Measurements from ENCODE around the gene CAPS2. TPM values are rescaled to one million over a fixed set of nuclear protein-coding genes. Genes with fewer than 3 reads are reported as not detected.

CAPS2 gene
- total RNA-seq, 1 experiment from 2014 or later = 18.3 TPM

DNA sequence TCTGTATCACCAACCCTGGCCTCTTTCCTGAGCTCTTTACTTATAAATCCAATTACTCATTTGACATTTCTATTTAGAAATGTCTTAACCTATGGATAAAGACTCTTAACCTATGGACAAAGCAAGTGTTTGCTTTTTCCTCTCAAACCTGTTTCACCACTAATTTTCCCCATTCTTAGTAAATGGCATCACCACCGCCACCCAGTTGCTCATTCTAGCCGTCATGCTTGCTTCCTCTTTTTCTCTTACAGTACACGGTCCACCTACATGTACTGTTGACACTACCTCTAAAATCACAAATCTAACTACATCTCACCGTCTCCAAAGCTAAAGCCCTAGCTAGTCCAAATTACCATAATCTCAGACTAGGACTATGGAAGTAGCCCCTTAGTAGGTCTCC lies 60.0 kb downstream of the CAPS2 start:
- no peaks in the 10 kb centered on the region for H3K9me2 ChIP-seq (ENCODE audit: insufficient read depth)

GRCh38 chr12:75269209-75269608 lies 60.9 kb downstream of the CAPS2 start:
- 0 out of 4 replicates have a peak, but pooled peaks cover 0 to 7% of the 10 kb centered on the region in 2 experiments for H3K9me3 ChIP-seq (ENCODE audit: control insufficient read depth in 1 of 2, insufficient read depth in 1 of 2, low read depth in 1 of 2, low read length in 2 of 2)
- no peaks in the 10 kb centered on the region for H3K27me3 ChIP-seq (ENCODE audit: insufficient read depth, low read length)
- no peak for ATAC-seq
- no peaks in the 10 kb centered on the region for H3K9me2 ChIP-seq (ENCODE audit: insufficient read depth)
- no peak for DNase-seq (ENCODE audit: low read depth, low spot score)
- ChIA-PET RAD21 (ENCODE audit: low non-redundant PET in 1 of 2, low total read pairs in 2 of 2, uncharacterized antibody in 2 of 2, unreplicated experiment in 2 of 2) (no interaction called here), POLR2A (no interaction called here), CTCF (no interaction called here)
- intact Hi-C loops (cut with micrococcal nuclease) = no loop called here
- H3K36me3 ChIP-seq (ENCODE audit: control insufficient read depth in 1 of 2, insufficient read depth in 2 of 2, low read length in 2 of 2) = no peaks in the 10 kb centered on the region
- no peak overlapping the region for H2AFZ ChIP-seq (ENCODE audit: low read depth, low read length, poor library complexity, severe bottlenecking)
- H3K27ac ChIP-seq (ENCODE audit: low read depth, low read length) = no peak overlapping the region
- H4K20me1 ChIP-seq (ENCODE audit: insufficient read depth) = no peaks in the 10 kb centered on the region
- no TSS peak for BruUV-seq (replicated peaks)
- no peaks in the 10 kb centered on the region for H3K79me2 ChIP-seq (ENCODE audit: insufficient read depth, low read length)
- no peak overlapping the region for H3K9ac ChIP-seq (ENCODE audit: low read length)
- no peak overlapping the region for H3K4me3 ChIP-seq (replicated peaks in 1 of 2; ENCODE audit: low read depth in 1 of 2, low read length in 2 of 2)
- H3K4me2 ChIP-seq (ENCODE audit: low read length) = no peak overlapping the region
- H3K4me1 ChIP-seq (ENCODE audit: control insufficient read depth in 1 of 2, insufficient read depth in 2 of 2, low read length in 2 of 2) = peaks cover 0 to 7% of the 10 kb centered on the region in 2 experiments; a peak in 2 of 4 replicates
- TF ChIP-seq ZFX (IDR thresholded peaks at IDR 0.05) (no peak), YY1 (IDR thresholded peaks at IDR 0.05; ENCODE audit: extremely low read depth, insufficient replicate concordance, low read depth, low read length) (no peak), CTCF (IDR thresholded peaks at IDR 0.05 in 2 of 3, conservative IDR thresholded peaks at IDR 0.05 in 1 of 3; ENCODE audit: borderline replicate concordance in 1 of 3, insufficient read depth in 1 of 3, low read depth in 2 of 3, low read length in 2 of 3) (no peak), FOSL1 (IDR thresholded peaks at IDR 0.05; ENCODE audit: low read depth) (no peak), REST (IDR thresholded peaks at IDR 0.05; ENCODE audit: low read depth) (no peak), JUND (IDR thresholded peaks at IDR 0.05) (no peak), EZH2 (IDR thresholded peaks at IDR 0.05) (no peak)

More for the DNA sequence above, 60.0 kb downstream of the CAPS2 start:
- H3K79me2 ChIP-seq (ENCODE audit: insufficient read depth, low read length) = no peaks in the 10 kb centered on the region
- H3K4me2 ChIP-seq (ENCODE audit: low read length) = no peak overlapping the region
- ATAC-seq (no peak), DNase-seq (ENCODE audit: low read depth, low spot score) (no peak)
- no peak overlapping the region for H3K4me3 ChIP-seq (replicated peaks in 1 of 2; ENCODE audit: low read depth in 1 of 2, low read length in 2 of 2)
- H3K27ac ChIP-seq (ENCODE audit: low read depth, low read length) = no peak overlapping the region
- H3K9ac ChIP-seq (ENCODE audit: low read length) = no peak overlapping the region
- CTCF ChIA-PET = no interaction called here
- H3K36me3 ChIP-seq (ENCODE audit: control insufficient read depth in 1 of 2, insufficient read depth in 2 of 2, low read length in 2 of 2) = no peaks in the 10 kb centered on the region
- no peak for TF ChIP-seq SIN3A (IDR thresholded peaks at IDR 0.05; ENCODE audit: low read depth)
- TF ChIP-seq ZFX (IDR thresholded peaks at IDR 0.05) = no peak
- TF ChIP-seq, protein P1, sequence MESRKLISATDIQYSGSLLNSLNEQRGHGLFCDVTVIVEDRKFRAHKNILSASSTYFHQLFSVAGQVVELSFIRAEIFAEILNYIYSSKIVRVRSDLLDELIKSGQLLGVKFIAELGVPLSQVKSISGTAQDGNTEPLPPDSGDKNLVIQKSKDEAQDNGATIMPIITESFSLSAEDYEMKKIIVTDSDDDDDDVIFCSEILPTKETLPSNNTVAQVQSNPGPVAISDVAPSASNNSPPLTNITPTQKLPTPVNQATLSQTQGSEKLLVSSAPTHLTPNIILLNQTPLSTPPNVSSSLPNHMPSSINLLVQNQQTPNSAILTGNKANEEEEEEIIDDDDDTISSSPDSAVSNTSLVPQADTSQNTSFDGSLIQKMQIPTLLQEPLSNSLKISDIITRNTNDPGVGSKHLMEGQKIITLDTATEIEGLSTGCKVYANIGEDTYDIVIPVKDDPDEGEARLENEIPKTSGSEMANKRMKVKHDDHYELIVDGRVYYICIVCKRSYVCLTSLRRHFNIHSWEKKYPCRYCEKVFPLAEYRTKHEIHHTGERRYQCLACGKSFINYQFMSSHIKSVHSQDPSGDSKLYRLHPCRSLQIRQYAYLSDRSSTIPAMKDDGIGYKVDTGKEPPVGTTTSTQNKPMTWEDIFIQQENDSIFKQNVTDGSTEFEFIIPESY (IDR thresholded peaks at IDR 0.05; ENCODE audit: extremely low read depth, insufficient replicate concordance, low read length) = no peak
- TF ChIP-seq YY1 (IDR thresholded peaks at IDR 0.05; ENCODE audit: extremely low read depth, insufficient replicate concordance, low read depth, low read length) = no peak
- no peak for TF ChIP-seq RAD21 (IDR thresholded peaks at IDR 0.05; ENCODE audit: low read depth)
- no peak for TF ChIP-seq CEBPB (IDR thresholded peaks at IDR 0.05; ENCODE audit: low read depth)
- TF ChIP-seq FOSL1 (IDR thresholded peaks at IDR 0.05; ENCODE audit: low read depth) = no peak
- no peak for TF ChIP-seq POLR2AphosphoS5 (IDR thresholded peaks at IDR 0.05; ENCODE audit: low read depth, low read length)
- no peak for TF ChIP-seq ELF1 (IDR thresholded peaks at IDR 0.05; ENCODE audit: borderline replicate concordance, low read depth)
- no peak for TF ChIP-seq TCF7L2 (IDR thresholded peaks at IDR 0.05; ENCODE audit: borderline replicate concordance, extremely low read depth, insufficient read depth, insufficient read length)
- RAD21 ChIA-PET (ENCODE audit: low non-redundant PET in 1 of 2, low total read pairs in 2 of 2, uncharacterized antibody in 2 of 2, unreplicated experiment in 2 of 2) = no interaction called here
- no peaks in the 10 kb centered on the region for H3K27me3 ChIP-seq (ENCODE audit: insufficient read depth, low read length)
- 0 out of 4 replicates have a peak, but pooled peaks cover 0 to 7% of the 10 kb centered on the region in 2 experiments for H3K9me3 ChIP-seq (ENCODE audit: control insufficient read depth in 1 of 2, insufficient read depth in 1 of 2, low read depth in 1 of 2, low read length in 2 of 2)
- H2AFZ ChIP-seq (ENCODE audit: low read depth, low read length, poor library complexity, severe bottlenecking) = no peak overlapping the region
- H4K20me1 ChIP-seq (ENCODE audit: insufficient read depth) = no peaks in the 10 kb centered on the region
- POLR2A ChIA-PET = no interaction called here
- intact Hi-C loops (cut with micrococcal nuclease) = no loop called here
- H3K4me1 ChIP-seq (ENCODE audit: control insufficient read depth in 1 of 2, insufficient read depth in 2 of 2, low read length in 2 of 2) = peaks cover 0 to 7% of the 10 kb centered on the region in 2 experiments; a peak in 2 of 4 replicates
- BruUV-seq (replicated peaks) = no TSS peak
